HL-60 (cell line): ENCODE data around the gene DHRS3.

ENCODE experiments used
- DNase-seq, 2 experiments: peaks; one replicate each; pipeline ENCODE4 v3.0.0-alpha.2; 2010 to 2020; ENCODE audit warnings: low read depth in 1 of 2, low spot score in 1 of 2
- H3K27ac ChIP-seq: fragments of 250-450 bp; sonication (Bioruptor Pico); replicated peaks from 2 replicates; pipeline ENCODE4 v1.5.1; 2020; ENCODE audit warnings: mild to moderate bottlenecking, moderate library complexity
- H3K27me3 ChIP-seq: fragments of 250-450 bp; sonication (Bioruptor Pico); 2 replicates; pipeline ENCODE4 v1.5.1; 2021; ENCODE audit warnings: mild to moderate bottlenecking, moderate library complexity; ENCODE audit not compliant: insufficient read depth, poor library complexity, severe bottlenecking
- H3K4me3 ChIP-seq: replicated peaks from 2 replicates; pipeline ENCODE4 v1.5.1; 2011; ENCODE audit warnings: mild to moderate bottlenecking, control low read depth, low read length; ENCODE audit not compliant: insufficient read depth
- GABPA ChIP-seq: IDR thresholded peaks from 2 replicates; pipeline ENCODE4 v1.6.1; 2012; ENCODE audit warnings: low read depth
- POLR2AphosphoS5 ChIP-seq: IDR thresholded peaks from 2 replicates; pipeline ENCODE4 v1.6.1; 2012; ENCODE audit warnings: low read depth
- SPI1 ChIP-seq: IDR thresholded peaks from 2 replicates; pipeline ENCODE4 v1.6.1; 2012; ENCODE audit warnings: low read depth, mild to moderate bottlenecking, borderline replicate concordance
- TF ChIP-seq, protein P1 (sequence below): IDR thresholded peaks from 2 replicates; pipeline ENCODE4 v1.6.1; 2012; ENCODE audit warnings: low read depth; ENCODE audit not compliant: insufficient replicate concordance
- TF ChIP-seq, protein P2 (sequence below): IDR thresholded peaks from one replicate; pipeline ENCODE4 v1.5.1; 2011; ENCODE audit warnings: low read length, control low read depth, inconsistent platforms; ENCODE audit not compliant: insufficient read depth

DHRS3 gene

DNA sequence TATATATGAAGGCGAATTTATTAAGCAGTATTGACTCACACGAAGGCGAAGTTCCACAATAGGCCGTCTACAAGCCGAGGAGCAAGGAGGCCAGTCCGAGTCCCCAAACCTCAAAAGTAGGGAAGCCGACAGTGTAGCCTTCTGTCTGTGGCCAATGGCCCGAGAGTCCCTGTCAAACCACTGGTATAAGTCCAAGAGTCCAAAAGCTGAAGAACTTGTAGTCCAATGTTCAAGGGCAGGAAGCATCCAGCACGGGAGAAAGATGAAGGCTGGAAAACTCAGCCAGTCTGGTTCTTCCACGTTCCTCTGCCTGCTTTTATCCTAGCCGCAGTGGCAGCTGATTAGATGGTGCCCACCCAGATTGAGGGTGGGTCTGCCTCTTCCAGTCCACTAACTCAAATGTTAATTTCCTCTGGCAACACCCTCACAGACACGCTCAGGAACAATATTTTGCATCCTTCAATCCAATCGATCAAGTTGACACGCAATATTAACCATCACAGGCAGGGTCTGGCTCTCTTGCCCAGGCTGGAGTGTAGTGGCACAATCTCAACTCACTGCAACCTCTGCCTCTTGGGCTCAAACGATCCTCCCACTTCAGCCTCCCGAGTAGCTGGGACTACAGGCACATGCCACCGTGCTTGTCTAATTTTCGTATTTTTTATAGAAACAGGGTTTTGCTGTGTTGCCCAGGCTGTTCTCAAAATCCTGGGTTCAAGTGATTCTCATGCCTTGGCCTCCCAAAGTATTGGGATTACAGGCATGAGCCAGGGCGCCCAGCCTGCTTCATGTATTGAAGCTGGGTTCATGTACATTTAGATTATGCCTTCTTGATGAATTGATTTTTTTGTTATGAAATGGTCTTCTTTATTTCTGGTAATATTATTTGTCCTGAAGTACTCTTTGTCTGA lies 85.3 kb downstream of the DHRS3 start:
- no peak overlapping the region for H3K27ac ChIP-seq
- TF ChIP-seq, protein P1, sequence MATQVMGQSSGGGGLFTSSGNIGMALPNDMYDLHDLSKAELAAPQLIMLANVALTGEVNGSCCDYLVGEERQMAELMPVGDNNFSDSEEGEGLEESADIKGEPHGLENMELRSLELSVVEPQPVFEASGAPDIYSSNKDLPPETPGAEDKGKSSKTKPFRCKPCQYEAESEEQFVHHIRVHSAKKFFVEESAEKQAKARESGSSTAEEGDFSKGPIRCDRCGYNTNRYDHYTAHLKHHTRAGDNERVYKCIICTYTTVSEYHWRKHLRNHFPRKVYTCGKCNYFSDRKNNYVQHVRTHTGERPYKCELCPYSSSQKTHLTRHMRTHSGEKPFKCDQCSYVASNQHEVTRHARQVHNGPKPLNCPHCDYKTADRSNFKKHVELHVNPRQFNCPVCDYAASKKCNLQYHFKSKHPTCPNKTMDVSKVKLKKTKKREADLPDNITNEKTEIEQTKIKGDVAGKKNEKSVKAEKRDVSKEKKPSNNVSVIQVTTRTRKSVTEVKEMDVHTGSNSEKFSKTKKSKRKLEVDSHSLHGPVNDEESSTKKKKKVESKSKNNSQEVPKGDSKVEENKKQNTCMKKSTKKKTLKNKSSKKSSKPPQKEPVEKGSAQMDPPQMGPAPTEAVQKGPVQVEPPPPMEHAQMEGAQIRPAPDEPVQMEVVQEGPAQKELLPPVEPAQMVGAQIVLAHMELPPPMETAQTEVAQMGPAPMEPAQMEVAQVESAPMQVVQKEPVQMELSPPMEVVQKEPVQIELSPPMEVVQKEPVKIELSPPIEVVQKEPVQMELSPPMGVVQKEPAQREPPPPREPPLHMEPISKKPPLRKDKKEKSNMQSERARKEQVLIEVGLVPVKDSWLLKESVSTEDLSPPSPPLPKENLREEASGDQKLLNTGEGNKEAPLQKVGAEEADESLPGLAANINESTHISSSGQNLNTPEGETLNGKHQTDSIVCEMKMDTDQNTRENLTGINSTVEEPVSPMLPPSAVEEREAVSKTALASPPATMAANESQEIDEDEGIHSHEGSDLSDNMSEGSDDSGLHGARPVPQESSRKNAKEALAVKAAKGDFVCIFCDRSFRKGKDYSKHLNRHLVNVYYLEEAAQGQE = no peak
- TF ChIP-seq GABPA = no peak
- TF ChIP-seq, protein P2, sequence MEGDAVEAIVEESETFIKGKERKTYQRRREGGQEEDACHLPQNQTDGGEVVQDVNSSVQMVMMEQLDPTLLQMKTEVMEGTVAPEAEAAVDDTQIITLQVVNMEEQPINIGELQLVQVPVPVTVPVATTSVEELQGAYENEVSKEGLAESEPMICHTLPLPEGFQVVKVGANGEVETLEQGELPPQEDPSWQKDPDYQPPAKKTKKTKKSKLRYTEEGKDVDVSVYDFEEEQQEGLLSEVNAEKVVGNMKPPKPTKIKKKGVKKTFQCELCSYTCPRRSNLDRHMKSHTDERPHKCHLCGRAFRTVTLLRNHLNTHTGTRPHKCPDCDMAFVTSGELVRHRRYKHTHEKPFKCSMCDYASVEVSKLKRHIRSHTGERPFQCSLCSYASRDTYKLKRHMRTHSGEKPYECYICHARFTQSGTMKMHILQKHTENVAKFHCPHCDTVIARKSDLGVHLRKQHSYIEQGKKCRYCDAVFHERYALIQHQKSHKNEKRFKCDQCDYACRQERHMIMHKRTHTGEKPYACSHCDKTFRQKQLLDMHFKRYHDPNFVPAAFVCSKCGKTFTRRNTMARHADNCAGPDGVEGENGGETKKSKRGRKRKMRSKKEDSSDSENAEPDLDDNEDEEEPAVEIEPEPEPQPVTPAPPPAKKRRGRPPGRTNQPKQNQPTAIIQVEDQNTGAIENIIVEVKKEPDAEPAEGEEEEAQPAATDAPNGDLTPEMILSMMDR = no peak
- no peak for TF ChIP-seq SPI1
- TF ChIP-seq POLR2AphosphoS5 = no peak
- no peak overlapping the region for H3K4me3 ChIP-seq
- no peaks in the 10 kb centered on the region for H3K27me3 ChIP-seq
- DNase-seq = no peak

DNA sequence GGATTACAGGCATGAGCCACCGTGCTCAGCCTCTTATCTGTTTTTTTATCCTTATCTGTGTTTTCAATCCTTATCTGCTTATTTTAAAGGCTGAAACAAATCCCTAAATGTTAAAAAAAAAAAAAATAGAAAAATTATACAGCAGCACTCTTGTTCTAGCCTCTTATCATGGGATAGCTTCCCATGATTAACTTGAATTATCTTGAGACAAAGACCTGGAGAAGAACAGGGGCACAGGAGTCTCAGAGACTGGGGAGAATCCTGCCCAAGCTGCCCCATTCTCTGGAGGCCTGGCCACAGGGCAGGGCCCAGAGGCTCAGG lies 86.9 kb downstream of the DHRS3 start:
- no peak for DNase-seq
- Histone ChIP-seq H3K4me3 (no peak overlapping the region), H3K27ac (no peak overlapping the region), H3K27me3 (no peaks in the 10 kb centered on the region)
- TF ChIP-seq, protein P1 = no peak

DNA sequence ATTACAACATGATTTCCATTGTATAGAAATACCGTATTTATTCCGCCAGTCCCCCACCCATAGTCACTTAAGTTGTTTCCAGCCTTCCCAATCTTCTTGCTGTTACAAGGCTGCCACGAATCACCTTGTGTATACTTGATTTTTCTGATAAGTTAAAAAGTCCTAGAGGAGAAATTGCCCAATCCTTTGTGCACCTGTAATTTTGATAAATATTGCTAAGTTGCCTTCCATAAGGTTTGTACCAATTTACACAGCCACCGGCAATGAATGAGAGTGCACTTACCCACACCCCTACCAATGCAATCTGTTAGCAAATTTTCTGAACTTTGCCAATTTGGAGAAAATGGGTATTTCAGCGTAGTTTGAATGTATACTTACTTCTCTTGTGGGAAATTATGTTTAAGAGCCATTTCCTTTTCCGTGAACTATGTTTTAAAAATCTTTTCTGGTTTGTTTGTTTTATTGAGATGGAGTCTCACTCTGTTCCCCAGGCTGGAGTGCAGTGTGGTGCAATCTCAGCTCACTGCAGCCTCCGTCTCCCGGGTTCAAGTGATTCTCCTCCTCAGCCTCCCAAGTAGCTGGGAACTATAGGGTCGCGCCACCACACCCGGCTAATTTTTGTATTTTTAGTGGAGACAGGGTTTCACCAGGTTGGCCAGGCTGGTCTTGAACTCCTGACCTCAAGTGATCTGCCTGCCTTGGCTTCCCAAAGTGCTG lies 87.4 kb downstream of the DHRS3 start:
- no peak for DNase-seq
- Histone ChIP-seq H3K27me3 (no peaks in the 10 kb centered on the region), H3K27ac (no peak overlapping the region), H3K4me3 (no peak overlapping the region)
- TF ChIP-seq SPI1 (no peak), POLR2AphosphoS5 (no peak), GABPA (no peak)
- TF ChIP-seq, protein P2 = no peak
- TF ChIP-seq, protein P1 = no peak
